GM21619 (cell line): ENCODE results near the gene KIF1B.
"Not testable (repeated sequence)": the region's sequence is repeated elsewhere in the genome, so short reads cannot be mapped to it uniquely, and the experiment has no call there.

Source experiments
- ATAC-seq: cut with Tn5 transposase; IDR thresholded peaks from one replicate; pipeline ENCODE4 v1.9.1; 2021; ENCODE audit not compliant: unreplicated experiment

The KIF1B gene

GRCh38 chr1:10229903-10230302 lies 19.5 kb downstream of the KIF1B start:
- no peak for ATAC-seq

- no peak for ATAC-seq
Observed at GRCh38 chr1:10232163-10232562, 21.8 kb downstream of the KIF1B start.

GRCh38 chr1:10236405-10237156 lies 26.2 kb downstream of the KIF1B start:
- no peak for ATAC-seq

GRCh38 chr1:10237157-10237539 lies 26.8 kb downstream of the KIF1B start:
- no peak for ATAC-seq

GRCh38 chr1:10242135-10242534 lies 31.8 kb downstream of the KIF1B start:
- no peak for ATAC-seq

- ATAC-seq: no peak
Observed at GRCh38 chr1:10242811-10243210, 32.4 kb downstream of the KIF1B start.

- no peak for ATAC-seq
Observed at GRCh38 chr1:10245674-10246073, 35.3 kb downstream of the KIF1B start.

GRCh38 chr1:10249808-10250457 lies 39.6 kb downstream of the KIF1B start:
- ATAC-seq: no peak

- no peak for ATAC-seq
Observed at GRCh38 chr1:10250663-10251062, 40.3 kb downstream of the KIF1B start.

- not testable (repeated sequence) for ATAC-seq
Observed at GRCh38 chr1:10251325-10252108, 41.1 kb downstream of the KIF1B start.

- ATAC-seq: no peak
Observed at GRCh38 chr1:10252508-10252907, 42.1 kb downstream of the KIF1B start.

- no peak for ATAC-seq
Observed at GRCh38 chr1:10253149-10253548, 42.8 kb downstream of the KIF1B start.

- no peak for ATAC-seq
Observed at GRCh38 chr1:10253755-10254154, 43.4 kb downstream of the KIF1B start.

- no peak for ATAC-seq
Observed at GRCh38 chr1:10257851-10258250, 47.5 kb downstream of the KIF1B start.

GRCh38 chr1:10259547-10259946 lies 49.2 kb downstream of the KIF1B start:
- ATAC-seq: not testable (repeated sequence)

GRCh38 chr1:10263450-10264082 lies 53.2 kb downstream of the KIF1B start:
- ATAC-seq: no peak

- ATAC-seq: no peak
Observed at GRCh38 chr1:10265027-10265426, 54.7 kb downstream of the KIF1B start.

GRCh38 chr1:10265900-10266299 lies 55.5 kb downstream of the KIF1B start:
- no peak for ATAC-seq

GRCh38 chr1:10267319-10267718 lies 56.9 kb downstream of the KIF1B start:
- no peak for ATAC-seq

- ATAC-seq: no peak
Observed at GRCh38 chr1:10267921-10268320, 57.6 kb downstream of the KIF1B start.

GRCh38 chr1:10271090-10271489 lies 60.7 kb downstream of the KIF1B start:
- no peak for ATAC-seq
